Fibroblast of mammary gland (primary cell): ENCODE measurements around the gene SUN2.

Experiments
- DNase-seq: peaks from one replicate; pipeline ENCODE4 v3.0.0-alpha.2; 2010; ENCODE audit warnings: low read depth
- H3K4me3 ChIP-seq: 2 replicates; pipeline ENCODE4 v1.5.1; 2011; ENCODE audit warnings: low read depth, mild to moderate bottlenecking, low read length, moderate library complexity; ENCODE audit not compliant: control insufficient read depth
- TF ChIP-seq, protein P1 (sequence below): conservative IDR thresholded peaks from 2 replicates; pipeline ENCODE4 v1.5.1; 2011; ENCODE audit warnings: low read depth, low read length, inconsistent platforms; ENCODE audit not compliant: control insufficient read depth, insufficient read depth

SUN2 gene

DNA sequence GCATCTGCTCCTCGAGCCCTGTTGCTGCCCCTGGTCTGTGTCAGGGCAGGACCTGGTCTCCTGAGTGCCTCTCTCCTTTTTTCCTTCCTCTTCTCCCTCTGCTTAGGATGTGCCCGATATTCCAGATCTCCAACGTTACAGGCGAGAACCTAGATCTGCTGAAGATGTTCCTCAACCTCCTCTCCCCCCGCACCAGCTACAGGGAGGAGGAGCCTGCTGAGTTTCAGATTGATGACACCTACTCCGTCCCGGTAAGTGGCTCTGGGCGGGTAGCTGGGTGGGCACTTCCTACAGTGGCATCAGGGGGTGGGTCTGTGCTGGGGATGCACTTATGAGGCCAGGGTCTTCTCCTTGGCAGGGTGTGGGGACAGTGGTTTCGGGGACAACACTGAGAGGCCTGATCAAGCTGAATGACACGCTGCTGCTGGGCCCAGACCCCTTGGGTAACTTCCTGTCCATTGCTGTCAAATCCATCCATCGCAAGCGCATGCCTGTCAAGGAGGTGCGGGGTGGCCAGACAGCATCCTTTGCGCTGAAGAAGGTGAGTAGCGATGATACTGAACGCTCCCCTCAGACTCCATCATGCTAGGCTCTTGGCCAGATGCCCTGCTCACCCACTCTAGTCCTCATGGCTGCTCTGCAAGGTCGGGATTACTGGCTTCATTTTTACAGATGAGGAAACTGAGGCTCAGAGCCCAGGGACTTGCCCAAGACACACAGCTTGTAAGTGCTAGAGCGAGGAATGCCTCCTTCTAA lies 29.7 kb downstream of the SUN2 start:
- TF ChIP-seq, protein P1, sequence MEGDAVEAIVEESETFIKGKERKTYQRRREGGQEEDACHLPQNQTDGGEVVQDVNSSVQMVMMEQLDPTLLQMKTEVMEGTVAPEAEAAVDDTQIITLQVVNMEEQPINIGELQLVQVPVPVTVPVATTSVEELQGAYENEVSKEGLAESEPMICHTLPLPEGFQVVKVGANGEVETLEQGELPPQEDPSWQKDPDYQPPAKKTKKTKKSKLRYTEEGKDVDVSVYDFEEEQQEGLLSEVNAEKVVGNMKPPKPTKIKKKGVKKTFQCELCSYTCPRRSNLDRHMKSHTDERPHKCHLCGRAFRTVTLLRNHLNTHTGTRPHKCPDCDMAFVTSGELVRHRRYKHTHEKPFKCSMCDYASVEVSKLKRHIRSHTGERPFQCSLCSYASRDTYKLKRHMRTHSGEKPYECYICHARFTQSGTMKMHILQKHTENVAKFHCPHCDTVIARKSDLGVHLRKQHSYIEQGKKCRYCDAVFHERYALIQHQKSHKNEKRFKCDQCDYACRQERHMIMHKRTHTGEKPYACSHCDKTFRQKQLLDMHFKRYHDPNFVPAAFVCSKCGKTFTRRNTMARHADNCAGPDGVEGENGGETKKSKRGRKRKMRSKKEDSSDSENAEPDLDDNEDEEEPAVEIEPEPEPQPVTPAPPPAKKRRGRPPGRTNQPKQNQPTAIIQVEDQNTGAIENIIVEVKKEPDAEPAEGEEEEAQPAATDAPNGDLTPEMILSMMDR = no peak
- DNase-seq = no peak
- H3K4me3 ChIP-seq = no peak overlapping the region

DNA sequence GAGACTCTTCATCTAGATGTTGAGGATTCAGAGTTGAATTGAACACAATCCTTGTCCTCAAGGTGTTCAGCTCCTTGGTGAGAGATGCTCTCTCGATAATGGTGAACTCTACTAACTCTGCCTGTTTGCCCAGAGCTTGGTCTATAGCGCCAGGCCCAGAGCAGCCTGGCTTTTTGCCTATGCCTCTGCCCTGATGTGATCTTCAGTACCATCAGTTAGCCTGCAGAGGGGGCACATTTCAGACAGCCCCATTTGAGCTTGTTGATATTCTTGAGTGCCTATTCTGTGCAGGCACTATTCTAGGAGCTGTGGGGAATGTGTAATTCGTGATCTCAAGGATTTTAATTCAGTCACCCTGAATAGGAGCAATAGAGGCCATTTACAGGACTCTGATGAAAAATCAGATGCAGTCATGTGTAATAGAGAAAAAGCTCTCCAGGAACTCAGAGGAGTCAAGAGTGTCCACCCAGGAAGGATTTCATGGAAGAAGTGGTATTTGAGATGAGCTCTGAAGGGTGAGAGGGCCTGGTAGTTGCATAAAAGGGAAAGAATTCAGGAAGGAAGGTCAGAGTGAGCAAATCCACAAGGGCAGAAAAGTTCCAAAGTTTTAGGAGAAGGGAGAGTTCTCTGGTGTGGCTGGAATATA lies 30.7 kb downstream of the SUN2 start:
- H3K4me3 ChIP-seq = no peak overlapping the region
- DNase-seq = peak; percentile 58
- TF ChIP-seq, protein P1 = peak; percentile 57

DNA sequence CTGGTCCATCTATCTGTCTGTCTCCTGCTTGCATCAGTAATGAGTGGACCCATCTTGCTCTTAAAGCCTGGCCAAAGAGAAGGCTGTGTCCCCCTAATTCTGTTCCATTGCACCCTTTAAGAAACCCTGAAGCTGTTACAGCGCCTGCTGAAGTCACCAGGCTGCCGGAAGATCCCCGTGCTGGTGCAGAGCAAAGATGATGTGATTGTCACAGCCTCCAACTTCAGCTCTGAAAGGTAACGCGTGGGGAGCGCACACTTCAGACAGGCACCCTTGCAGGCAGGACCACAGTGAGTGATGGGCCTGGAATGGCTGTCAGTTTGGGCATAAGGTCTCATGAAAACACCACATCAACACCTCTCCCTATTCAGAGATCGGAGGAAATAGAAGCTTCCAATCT lies 31.6 kb downstream of the SUN2 start:
- no peak overlapping the region for H3K4me3 ChIP-seq
- TF ChIP-seq, protein P1 = no peak
- DNase-seq = no peak

DNA sequence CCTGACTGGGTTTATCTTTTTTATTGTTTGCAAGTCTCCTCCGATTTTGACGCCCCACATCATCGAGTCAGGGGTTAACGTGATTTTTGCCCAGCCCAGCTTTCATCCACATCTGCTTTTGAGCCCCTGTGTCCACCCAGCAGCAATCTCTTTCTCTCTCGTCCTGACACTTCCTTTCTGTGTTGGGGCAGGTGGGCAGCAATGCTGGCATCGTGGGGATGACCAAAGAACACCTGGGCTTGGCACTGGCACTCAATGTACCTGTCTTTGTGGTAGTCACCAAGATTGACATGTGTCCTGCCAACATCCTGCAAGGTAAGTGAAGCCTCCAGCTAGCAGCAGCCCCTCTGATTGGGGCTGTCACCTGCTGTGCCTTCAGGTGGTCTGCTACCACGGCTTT lies 34.2 kb downstream of the SUN2 start:
- TF ChIP-seq, protein P1 = no peak
- H3K4me3 ChIP-seq = no peak overlapping the region

DNA sequence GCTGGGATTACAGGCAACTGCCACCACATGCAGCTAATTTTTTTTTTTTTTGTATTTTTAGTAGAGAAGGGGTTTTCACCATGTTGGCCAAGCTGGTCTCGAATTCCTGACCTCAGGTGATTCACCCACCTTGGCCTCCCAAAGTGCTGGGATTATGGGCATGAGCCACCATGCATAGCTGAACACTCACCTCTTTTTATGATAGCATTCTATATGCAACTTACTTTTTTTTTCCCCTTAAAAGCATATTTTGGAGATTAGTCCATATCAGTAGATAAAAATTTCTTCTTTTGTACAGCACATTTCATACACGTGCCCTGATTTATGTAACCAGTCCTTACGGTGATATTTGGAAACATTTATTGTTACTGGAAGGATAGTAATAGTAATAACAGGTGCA lies 35.4 kb downstream of the SUN2 start:
- DNase-seq = no peak

More for the DNA sequence above, 34.2 kb downstream of the SUN2 start:
- DNase-seq = no peak

DNA sequence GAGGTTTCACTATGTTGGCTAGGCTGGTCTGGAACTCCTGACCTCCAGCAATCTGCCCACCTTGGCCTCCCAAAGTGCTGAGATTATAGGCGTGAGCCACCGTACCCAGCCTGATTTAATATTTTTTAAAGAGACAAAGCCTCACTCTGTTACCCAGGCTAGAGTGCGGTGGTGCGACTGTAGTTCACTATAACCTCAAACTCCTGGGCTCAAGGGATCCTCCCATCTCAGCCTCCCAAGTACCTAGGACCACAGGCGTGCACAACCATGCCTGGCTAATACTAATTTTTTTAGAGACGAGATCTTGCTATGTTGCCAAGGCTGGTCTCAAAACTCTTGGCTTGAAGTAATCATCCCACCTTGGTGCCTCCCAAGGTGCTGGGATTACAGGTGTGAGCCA lies 36.6 kb downstream of the SUN2 start:
- no peak overlapping the region for H3K4me3 ChIP-seq

More for the DNA sequence above, 35.4 kb downstream of the SUN2 start:
- TF ChIP-seq, protein P1 = no peak
- H3K4me3 ChIP-seq = no peak overlapping the region

More for the DNA sequence above, 36.6 kb downstream of the SUN2 start:
- DNase-seq = no peak
- TF ChIP-seq, protein P1 = no peak
